IPS DF 19.7 (cell line): ENCODE data around the gene SMARCC2.

Source experiments
- DNase-seq: peaks from one replicate; pipeline ENCODE4 v3.0.0-alpha.2; 2013; ENCODE audit warnings: low read depth, low spot score

The SMARCC2 gene

DNA sequence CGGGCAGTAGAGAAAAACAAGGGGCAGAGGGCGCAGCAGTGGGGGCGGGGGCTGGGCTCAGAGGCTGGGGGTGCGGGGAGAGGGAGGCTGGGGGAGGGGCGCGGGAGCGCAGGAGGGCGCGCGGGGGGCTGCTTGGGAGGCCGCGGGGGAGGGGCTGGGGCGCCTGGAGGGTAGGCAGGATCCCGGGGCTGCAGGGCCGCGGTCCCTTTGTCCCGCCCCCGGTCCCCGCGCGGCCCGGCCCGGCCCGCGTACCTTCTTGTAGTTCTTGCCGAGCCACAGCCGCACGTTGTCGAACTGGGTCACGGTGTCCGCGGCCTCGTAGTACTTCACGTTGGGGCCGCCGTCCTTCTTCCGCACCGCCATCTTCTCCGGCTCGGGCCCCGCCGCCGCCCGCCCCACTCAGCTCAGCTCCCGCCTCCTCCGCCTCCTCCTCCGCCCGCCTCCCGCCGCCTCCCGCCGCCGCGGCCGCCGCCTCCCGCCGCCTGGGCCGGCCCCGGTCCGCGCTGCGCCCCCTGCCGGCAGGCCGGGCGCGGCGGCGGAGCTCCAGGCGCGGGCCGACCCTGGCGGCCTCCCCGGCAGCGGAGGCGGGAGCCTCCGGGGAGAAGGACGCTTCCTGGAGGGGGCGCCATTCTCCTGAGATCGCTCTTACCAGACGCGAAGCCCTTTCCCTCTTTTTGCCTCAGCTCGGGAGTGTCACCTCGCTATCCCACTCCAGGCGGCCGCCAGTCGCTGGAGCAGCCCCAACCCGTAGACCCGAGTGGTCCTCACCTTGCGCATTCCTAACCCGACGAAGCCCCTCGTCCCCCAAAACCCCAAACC lies at the start of gene SMARCC2:
Gene SMARCC2, minus strand, starts transcription at position 385 of the 819 bp plus-strand sequence. Its CDS starts 22 bp downstream, at position 363.
- DNase-seq = peak; percentile 48

DNA sequence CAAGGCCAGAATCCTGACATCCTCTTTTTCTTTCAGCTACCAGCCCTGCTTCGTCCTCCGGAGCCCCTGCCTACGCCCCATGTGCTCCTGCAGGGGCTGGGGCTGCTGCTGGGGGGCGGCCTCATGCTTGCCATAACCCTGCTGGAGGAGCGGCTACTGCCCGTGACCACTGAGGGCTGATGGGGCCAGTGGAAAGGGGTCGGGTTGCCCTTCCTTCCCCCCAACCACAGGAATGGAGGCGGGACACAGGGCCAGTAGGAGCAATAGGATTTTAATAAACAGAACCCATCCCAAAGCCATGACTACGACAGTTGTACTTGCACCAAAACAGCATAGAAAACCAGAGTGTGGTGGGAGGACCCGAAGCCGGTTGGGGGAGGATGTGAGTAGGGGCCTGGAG lies 48.3 kb upstream of the SMARCC2 start:
- DNase-seq = no peak

DNA sequence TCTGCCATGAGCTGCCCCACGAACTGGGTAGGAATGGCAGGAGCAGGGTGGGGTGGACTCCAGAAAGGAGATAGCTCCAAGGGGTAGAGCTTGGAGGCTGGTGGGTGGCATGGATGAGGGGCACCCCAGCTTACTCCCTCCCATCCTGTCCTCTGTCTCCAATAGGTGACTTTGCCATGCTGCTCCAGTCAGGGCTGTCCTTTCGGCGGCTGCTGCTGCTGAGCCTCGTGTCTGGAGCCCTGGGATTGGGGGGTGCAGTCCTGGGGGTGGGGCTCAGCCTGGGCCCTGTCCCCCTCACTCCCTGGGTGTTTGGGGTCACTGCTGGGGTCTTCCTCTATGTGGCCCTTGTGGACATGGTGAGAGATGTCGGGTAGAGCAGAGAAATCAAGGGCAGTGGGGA lies 47.7 kb upstream of the SMARCC2 start:
- no peak for DNase-seq

GRCh38 chr12:56236091-56236490 lies 46.8 kb upstream of the SMARCC2 start:
- DNase-seq = no peak

DNA sequence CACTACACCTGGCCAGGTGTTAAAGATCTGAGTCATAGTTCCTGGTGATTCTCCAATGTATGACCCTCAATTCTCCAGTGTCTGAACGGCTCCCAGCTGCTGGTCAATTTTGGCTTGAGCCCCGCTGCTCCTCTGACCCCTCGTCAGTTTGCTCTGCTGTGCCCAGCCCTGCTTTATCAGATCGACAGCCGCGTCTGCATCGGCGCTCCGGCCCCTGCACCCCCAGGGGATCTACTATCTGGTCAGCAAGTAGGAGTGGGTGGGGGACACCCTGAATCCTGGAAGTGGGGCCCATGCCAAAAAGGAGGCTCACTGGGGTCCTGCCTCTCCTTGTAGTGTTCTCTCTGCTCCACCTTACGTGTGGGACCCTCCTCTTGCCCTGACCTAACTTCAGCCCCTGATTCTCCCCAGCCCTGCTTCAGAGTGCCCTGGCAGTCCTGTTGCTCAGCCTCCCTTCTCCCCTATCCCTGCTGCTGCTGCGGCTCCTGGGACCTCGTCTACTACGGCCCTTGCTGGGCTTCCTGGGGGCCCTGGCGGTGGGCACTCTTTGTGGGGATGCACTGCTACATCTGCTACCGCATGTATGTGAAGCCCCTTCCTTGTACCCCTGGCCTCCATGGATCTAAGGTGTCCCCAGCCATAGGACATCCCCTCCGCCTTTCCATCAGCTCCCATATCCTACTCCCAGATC lies 45.6 kb upstream of the SMARCC2 start:
- DNase-seq = no peak

DNA sequence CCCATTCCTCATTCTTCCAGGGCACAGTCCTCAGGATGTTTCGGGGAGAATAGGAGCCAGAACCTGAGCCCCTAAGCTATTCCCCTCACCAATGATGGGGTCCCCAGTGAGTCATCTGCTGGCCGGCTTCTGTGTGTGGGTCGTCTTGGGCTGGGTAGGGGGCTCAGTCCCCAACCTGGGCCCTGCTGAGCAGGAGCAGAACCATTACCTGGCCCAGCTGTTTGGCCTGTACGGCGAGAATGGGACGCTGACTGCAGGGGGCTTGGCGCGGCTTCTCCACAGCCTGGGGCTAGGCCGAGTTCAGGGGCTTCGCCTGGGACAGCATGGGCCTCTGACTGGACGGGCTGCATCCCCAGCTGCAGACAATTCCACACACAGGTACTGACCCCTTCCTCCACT lies 41.9 kb upstream of the SMARCC2 start:
- no peak for DNase-seq

DNA sequence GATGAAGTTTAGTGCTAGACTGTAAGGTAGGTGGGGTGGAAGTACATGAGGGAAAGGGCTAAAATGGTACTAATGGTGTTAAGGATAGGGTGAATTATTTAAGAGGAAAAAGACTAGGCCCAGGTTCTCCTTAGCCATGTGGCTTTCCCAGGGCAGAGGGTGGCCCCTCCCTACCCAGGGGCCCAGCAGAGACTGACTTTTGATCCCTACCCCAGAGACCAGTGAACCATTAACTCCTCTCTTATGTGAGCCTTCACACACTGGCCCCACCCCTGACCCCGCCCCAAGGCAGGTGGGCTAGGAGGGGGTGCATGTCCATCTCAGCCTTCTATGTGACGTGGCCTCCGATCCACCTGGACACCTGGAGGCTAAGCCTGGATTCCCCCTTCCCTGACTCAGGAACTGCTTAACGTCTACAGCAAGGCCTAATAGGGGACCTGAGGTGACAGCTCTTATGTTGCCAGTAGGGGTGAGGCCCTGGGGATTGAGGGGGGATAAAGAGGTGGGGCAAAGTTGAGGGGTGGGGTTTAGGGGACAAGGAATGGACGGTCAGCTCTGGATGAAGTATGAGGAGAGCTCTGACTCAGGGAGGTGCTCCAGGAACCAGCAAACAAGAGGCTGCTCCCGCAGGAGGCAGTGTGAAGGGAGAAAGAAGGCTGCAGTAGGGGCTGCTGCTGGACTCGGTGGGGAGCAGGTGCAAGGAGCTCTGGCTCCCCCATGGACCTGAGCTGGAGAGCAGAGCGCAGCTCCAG lies 41.3 kb upstream of the SMARCC2 start:
- no peak for DNase-seq

GRCh38 chr12:56229916-56230431 lies 40.7 kb upstream of the SMARCC2 start, which contains the start of gene SLC39A5:
SLC39A5 (plus strand) TSS chr12:56230051; CDS start chr12:56231275, 1,224 bp downstream.
- no peak for DNase-seq

DNA sequence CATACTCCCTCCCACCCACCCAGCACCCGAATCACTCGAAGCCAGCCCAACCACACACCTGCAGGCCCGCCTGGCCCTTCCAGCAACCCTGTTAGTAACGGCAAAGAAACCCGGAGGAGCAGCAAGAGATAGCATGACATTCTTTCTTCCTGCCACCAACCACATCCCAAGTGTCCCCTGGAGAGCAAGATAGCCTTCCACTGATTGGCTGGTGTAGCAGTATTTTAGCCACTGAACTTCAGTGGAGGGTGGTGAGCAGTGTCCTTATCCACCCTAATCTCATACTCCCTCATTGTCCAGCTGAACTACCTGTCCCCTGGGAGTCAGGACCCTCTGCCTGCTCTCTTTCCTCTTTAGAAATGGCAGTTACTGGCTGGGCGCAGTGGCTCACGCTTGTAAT lies 39.8 kb upstream of the SMARCC2 start:
- DNase-seq = no peak

DNA sequence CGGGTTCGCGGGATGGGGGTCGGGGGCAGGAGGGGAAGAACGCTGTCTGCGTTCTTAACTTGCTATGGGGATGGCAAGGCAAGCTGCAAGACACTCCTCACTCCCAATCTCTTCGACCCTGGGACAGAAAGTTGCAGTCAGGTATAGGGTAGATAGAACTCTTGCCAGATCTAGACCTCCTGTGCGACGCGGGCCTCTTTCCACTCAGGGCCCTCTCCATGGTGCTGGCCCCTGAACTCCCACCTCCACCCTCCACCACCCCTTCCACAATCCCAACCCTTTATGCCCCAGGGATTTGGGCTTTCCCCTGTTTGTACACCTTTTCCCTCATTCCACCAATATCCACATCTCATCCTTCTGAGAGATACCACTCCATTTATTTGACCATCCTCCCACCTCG lies 35.7 kb upstream of the SMARCC2 start:
- no peak for DNase-seq

- DNase-seq = peak; percentile 92
These were observed 34.9 kb upstream of the SMARCC2 start, which contains the start of gene NABP2 for GRCh38 chr12:56224102-56224701. NABP2 (plus strand) TSS chr12:56224342; CDS start chr12:56224857, 515 bp downstream.

- DNase-seq = no peak
These were observed 34.4 kb upstream of the SMARCC2 start for GRCh38 chr12:56223571-56224101.

GRCh38 chr12:56222531-56222895 lies 33.2 kb upstream of the SMARCC2 start:
- no peak for DNase-seq

DNA sequence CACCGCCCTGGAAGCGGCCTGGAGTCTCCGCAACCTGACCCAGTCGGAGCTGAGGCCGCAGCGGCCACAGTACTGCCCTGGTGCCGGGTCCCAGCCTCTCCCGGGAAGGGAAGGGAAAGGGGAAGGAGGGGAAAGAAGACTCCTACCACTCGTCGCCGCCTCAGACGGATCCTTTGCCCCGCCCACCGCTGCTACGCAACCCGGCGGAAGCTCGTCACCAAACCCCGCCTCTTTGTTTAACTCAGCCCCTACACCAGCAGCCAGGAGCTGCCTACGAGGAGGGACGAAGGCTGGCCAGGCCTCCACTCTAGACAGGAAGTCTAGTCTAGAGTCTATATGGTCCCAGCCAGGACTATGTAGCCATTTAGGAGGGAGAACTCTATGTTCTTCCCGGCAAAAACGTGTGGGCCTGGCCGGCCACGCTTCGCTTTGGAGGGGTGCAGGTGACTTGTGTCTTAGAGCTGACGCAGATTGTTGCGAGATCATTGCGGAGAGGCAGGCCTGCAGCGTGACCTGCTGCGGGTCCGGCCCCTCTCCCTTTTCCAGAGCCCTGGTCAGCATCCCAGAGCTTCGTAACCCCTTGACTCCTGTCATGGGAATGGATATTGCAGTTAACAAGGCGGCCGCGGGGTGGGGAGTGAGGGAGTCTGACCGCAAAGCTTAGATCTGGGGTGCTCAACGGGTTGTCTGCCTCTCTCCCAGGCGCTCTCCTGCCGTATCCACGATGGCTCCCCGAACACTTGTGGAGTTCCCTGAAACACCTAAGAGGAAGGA lies 32.7 kb upstream of the SMARCC2 start, which contains the start of gene RNF41:
Gene RNF41, minus strand, starts transcription at position 166 of the 774 bp plus-strand sequence. CDS start 7,875 bp downstream, outside the sequence.
- DNase-seq = peak; percentile 90

DNA sequence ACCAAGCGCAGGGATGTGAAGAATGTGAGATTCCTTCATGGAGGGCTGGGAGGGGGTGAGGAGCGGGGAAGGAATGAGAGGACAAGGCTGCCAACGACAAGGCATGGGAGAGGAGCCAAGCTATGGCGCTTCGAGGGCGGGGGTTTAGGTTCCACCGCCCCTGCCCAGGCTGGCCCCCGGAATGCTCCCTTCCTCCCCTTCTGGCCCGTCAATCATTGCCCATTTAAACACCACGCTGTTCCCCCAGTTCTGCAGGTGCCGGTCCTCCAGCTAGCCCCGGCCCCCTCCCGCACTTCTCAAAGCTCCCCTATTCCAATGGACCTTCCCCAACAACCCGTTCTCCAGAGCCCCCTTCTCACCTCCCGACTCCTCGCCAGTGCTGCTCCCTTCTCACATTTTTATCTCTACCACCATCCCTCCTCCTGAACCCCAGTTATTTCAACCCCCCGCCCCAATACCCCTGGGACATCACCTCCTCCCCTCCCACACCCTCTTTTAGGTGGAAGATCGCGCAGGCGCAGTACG lies 32.0 kb upstream of the SMARCC2 start:
- no peak for DNase-seq

GRCh38 chr12:56220611-56221231 lies 31.4 kb upstream of the SMARCC2 start:
- DNase-seq = no peak

GRCh38 chr12:56219840-56220239 lies 30.6 kb upstream of the SMARCC2 start:
- DNase-seq = no peak

- DNase-seq = no peak
These were observed 27.2 kb upstream of the SMARCC2 start for GRCh38 chr12:56216461-56216860.

DNA sequence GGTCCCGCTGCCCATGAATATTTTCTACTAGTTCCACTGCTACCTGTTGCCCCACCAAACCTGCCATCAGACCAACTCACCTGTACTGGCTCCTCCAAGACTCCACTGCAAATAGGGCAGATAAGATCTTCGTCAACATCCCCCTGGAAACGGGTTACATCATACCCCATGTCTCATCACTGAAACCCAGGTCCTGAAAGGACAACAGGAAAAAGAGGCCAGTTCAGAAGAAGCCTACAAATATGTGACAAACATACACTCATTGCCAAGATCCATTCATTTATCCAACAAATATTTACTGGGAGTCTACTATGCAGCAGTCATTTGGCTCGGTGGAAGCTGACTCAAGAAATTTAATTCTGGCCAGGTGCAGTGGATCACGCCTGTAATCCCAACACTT lies 24.6 kb upstream of the SMARCC2 start:
- DNase-seq = no peak

DNA sequence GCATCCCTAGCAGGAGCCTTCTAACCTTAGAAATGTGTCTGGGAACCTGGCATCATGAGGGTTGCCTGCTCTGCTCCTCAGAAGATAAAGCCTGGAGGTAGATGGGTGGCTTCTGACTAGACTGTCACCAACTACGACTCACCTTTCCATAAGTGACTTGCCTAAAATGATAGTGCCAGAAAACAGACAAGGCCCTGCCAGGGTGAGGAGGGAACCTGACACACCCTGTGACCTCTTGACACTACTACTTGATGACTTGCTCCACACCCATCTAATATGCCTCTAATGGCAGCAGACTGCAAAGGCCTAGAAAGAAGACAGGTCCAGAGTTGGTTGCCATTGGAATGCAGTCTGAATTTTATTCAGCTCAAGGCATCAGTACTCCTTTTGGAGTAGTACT lies 23.1 kb upstream of the SMARCC2 start:
- DNase-seq = no peak
